Measurements from ENCODE around the gene PHLDA1.

GRCh38 chr12:76055393-76055792 lies 23.8 kb upstream of the PHLDA1 start:
- TF ChIP-seq EZH2 (IDR thresholded peaks at IDR 0.05; ENCODE audit: borderline replicate concordance, control insufficient read depth, low read depth, low read length) = no peak
- no peak for TF ChIP-seq MEF2A (IDR thresholded peaks at IDR 0.05; ENCODE audit: insufficient read depth, low read depth, low read length)
- TF ChIP-seq POLR2A (IDR thresholded peaks at IDR 0.05; ENCODE audit: low read depth, low read length) = no peak
- TF ChIP-seq CTCF (IDR thresholded peaks at IDR 0.05 in 2 of 3, conservative IDR thresholded peaks at IDR 0.05 in 1 of 3; ENCODE audit: control insufficient read depth in 2 of 3, extremely low read depth in 1 of 3, insufficient read depth in 1 of 3, low read depth in 3 of 3, low read length in 3 of 3) = no peak
